ENCODE results near the gene TNFAIP2.

The TNFAIP2 gene

GRCh38 chr14:103094406-103095209, 28.7 kb upstream of the TNFAIP2 start, which contains the start of gene EXOC3L4:
Gene EXOC3L4, plus strand, starts transcription at chr14:103094725. Its CDS starts 5,495 bp downstream, at chr14:103100220.
- DNase-seq = peak; percentile 81

GRCh38 chr14:103095210-103095778, 28.0 kb upstream of the TNFAIP2 start:
- DNase-seq = no peak

- no peak for DNase-seq
Measured at GRCh38 chr14:103096387-103096786, 26.9 kb upstream of the TNFAIP2 start.

GRCh38 chr14:103097244-103097993, 25.8 kb upstream of the TNFAIP2 start:
- no peak for DNase-seq

- DNase-seq = no peak
Measured at GRCh38 chr14:103097994-103098957, 25.0 kb upstream of the TNFAIP2 start.

- DNase-seq = no peak
Measured at GRCh38 chr14:103099081-103099732, 24.1 kb upstream of the TNFAIP2 start.

GRCh38 chr14:103099733-103100280, 23.5 kb upstream of the TNFAIP2 start:
- no peak for DNase-seq

GRCh38 chr14:103100281-103101121, 22.8 kb upstream of the TNFAIP2 start:
- DNase-seq = no peak

- no peak for DNase-seq
Measured at GRCh38 chr14:103101257-103101962, 21.9 kb upstream of the TNFAIP2 start.

GRCh38 chr14:103101963-103102688, 21.1 kb upstream of the TNFAIP2 start:
- DNase-seq = no peak

GRCh38 chr14:103102689-103103260, 20.5 kb upstream of the TNFAIP2 start:
- DNase-seq = no peak

- peak; percentile 78 for DNase-seq
Measured at GRCh38 chr14:103103461-103104388, 19.5 kb upstream of the TNFAIP2 start.

- no peak for DNase-seq
Measured at GRCh38 chr14:103104389-103104653, 18.9 kb upstream of the TNFAIP2 start.

GRCh38 chr14:103104654-103105452, 18.4 kb upstream of the TNFAIP2 start:
- DNase-seq = peak; percentile 61

- DNase-seq = no peak
Measured at GRCh38 chr14:103105580-103106150, 17.6 kb upstream of the TNFAIP2 start.

- no peak for DNase-seq
Measured at GRCh38 chr14:103107455-103107854, 15.8 kb upstream of the TNFAIP2 start.

Measured in suppressor macrophage treated with lipopolysaccharide for 4 hours (primary cell).